HEK293 (cell line): ENCODE data around the gene ARAP1.

Experiments used
- CTCF ChIA-PET: fragments of 350-600 bp; formaldehyde crosslinking; extraction: SDS; loops from one replicate; lab custom pipeline; 2021; ENCODE audit warnings: antibody characterized with exemption; lab: Yijun Ruan, JAX
- POLR2A ChIA-PET: fragments of 300-600 bp; formaldehyde crosslinking; extraction: SDS; loops from one replicate; lab custom pipeline; 2020; ENCODE audit warnings: antibody characterized with exemption, inconsistent platforms; lab: Yijun Ruan, JAX
- H3K27ac ChIP-seq: fragments of 200-500 bp; sonication (Bioruptor generic); 2 replicates; pipeline ENCODE4 v1.5.1; 2014; ENCODE audit warnings: low read depth, low read length, control low read depth, inconsistent platforms; ENCODE audit errors: extremely low read depth
- H3K36me3 ChIP-seq, 2 experiments: fragments of 200-500 bp in 1 of 2; sonication (Bioruptor generic) in 1 of 2; 1 replicate in 1 of 2; 2 replicates in 1 of 2; pipeline ENCODE4 v1.5.1; 2014 to 2017; ENCODE audit warnings: inconsistent platforms in 2 of 2, low read length in 2 of 2; ENCODE audit not compliant: control insufficient read depth in 2 of 2, insufficient read depth in 1 of 2
- H3K4me1 ChIP-seq: fragments of 200-500 bp; sonication (Bioruptor generic); 2 replicates; pipeline ENCODE4 v1.5.1; 2014; ENCODE audit warnings: mild to moderate bottlenecking, low read length, inconsistent platforms; ENCODE audit not compliant: control insufficient read depth, insufficient read depth
- H3K4me3 ChIP-seq: 2 replicates; pipeline ENCODE4 v1.5.1; 2011; ENCODE audit warnings: low read depth, mild to moderate bottlenecking, control low read depth, low read length, moderate library complexity
- H3K9me3 ChIP-seq: fragments of 200-500 bp; sonication (Bioruptor generic); 2 replicates; pipeline ENCODE4 v1.5.1; 2014; ENCODE audit warnings: low read depth, low read length, inconsistent platforms; ENCODE audit not compliant: control insufficient read depth, insufficient read depth
- FEZF1 ChIP-seq: fragments of 450-650 bp; formaldehyde crosslinking; IDR thresholded peaks from 2 replicates; pipeline ENCODE4 v1.5.1; 2016; ENCODE audit warnings: missing biosample characterization, missing genetic modification characterization
- SP7 ChIP-seq: fragments of 450-650 bp; formaldehyde crosslinking; IDR thresholded peaks from 2 replicates; pipeline ENCODE4 v1.5.1; 2016; ENCODE audit warnings: missing biosample characterization, missing genetic modification characterization
- ZBTB1 ChIP-seq: fragments of 450-650 bp; formaldehyde crosslinking; IDR thresholded peaks from 2 replicates; pipeline ENCODE4 v1.5.1; 2016; ENCODE audit warnings: missing biosample characterization, missing genetic modification characterization
- ZFP3 ChIP-seq: fragments of 450-650 bp; formaldehyde crosslinking; IDR thresholded peaks from 2 replicates; pipeline ENCODE4 v1.5.1; 2016; ENCODE audit warnings: low read depth, missing biosample characterization, missing genetic modification characterization
- ZFP37 ChIP-seq: fragments of 450-650 bp; formaldehyde crosslinking; IDR thresholded peaks from 2 replicates; pipeline ENCODE4 v1.5.1; 2016; ENCODE audit warnings: missing biosample characterization, missing genetic modification characterization
- ZNF140 ChIP-seq: fragments of 450-650 bp; formaldehyde crosslinking; IDR thresholded peaks from 2 replicates; pipeline ENCODE4 v1.5.1; 2016; ENCODE audit warnings: missing biosample characterization, missing genetic modification characterization
- ZNF202 ChIP-seq: fragments of 450-650 bp; formaldehyde crosslinking; IDR thresholded peaks from 2 replicates; pipeline ENCODE4 v1.5.1; 2016; ENCODE audit warnings: missing biosample characterization, missing genetic modification characterization, borderline replicate concordance
- ZNF350 ChIP-seq: fragments of 450-650 bp; formaldehyde crosslinking; IDR thresholded peaks from 2 replicates; pipeline ENCODE4 v1.5.0; 2017; ENCODE audit warnings: missing biosample characterization, mild to moderate bottlenecking, missing genetic modification characterization
- ZNF354C ChIP-seq: fragments of 450-650 bp; formaldehyde crosslinking; IDR thresholded peaks from 2 replicates; pipeline ENCODE4 v1.5.1; 2016; ENCODE audit warnings: missing biosample characterization, missing genetic modification characterization, low read depth, borderline replicate concordance
- ZNF449 ChIP-seq: fragments of 450-650 bp; formaldehyde crosslinking; IDR thresholded peaks from 2 replicates; pipeline ENCODE4 v1.5.1; 2017; ENCODE audit warnings: missing biosample characterization, mild to moderate bottlenecking, missing genetic modification characterization, moderate library complexity
- ZNF501 ChIP-seq: fragments of 450-650 bp; formaldehyde crosslinking; IDR thresholded peaks from 2 replicates; pipeline ENCODE4 v1.5.1; 2016; ENCODE audit warnings: missing biosample characterization, missing genetic modification characterization
- ZNF529 ChIP-seq: fragments of 450-650 bp; formaldehyde crosslinking; IDR thresholded peaks from 2 replicates; pipeline ENCODE4 v1.5.1; 2017; ENCODE audit warnings: missing genetic modification characterization, missing biosample characterization; ENCODE audit not compliant: insufficient replicate concordance
- ZNF571 ChIP-seq: fragments of 450-650 bp; formaldehyde crosslinking; IDR thresholded peaks from 2 replicates; pipeline ENCODE4 v1.5.0; 2017; ENCODE audit warnings: missing biosample characterization, missing genetic modification characterization
- ZNF580 ChIP-seq: fragments of 450-650 bp; formaldehyde crosslinking; IDR thresholded peaks from 2 replicates; pipeline ENCODE4 v1.5.1; 2016; ENCODE audit warnings: missing biosample characterization, missing genetic modification characterization
- ZNF843 ChIP-seq: fragments of 450-650 bp; formaldehyde crosslinking; IDR thresholded peaks from 2 replicates; pipeline ENCODE4 v1.5.1; 2016; ENCODE audit warnings: missing biosample characterization, missing genetic modification characterization
- TF ChIP-seq, protein P1 (sequence below): fragments of 450-650 bp; formaldehyde crosslinking; IDR thresholded peaks from 2 replicates; pipeline ENCODE4 v1.5.1; 2016; ENCODE audit warnings: missing biosample characterization, missing genetic modification characterization, borderline replicate concordance
- TF ChIP-seq, protein P2 (sequence below): fragments of 450-650 bp; formaldehyde crosslinking; optimal IDR thresholded peaks from 2 replicates; pipeline ENCODE3; 2016; ENCODE audit warnings: missing biosample characterization, mild to moderate bottlenecking, missing genetic modification characterization
- TF ChIP-seq, protein P3 (sequence below): fragments of 450-650 bp; formaldehyde crosslinking; IDR thresholded peaks from 2 replicates; pipeline ENCODE4 v1.5.1; 2016; ENCODE audit warnings: missing biosample characterization, missing genetic modification characterization, borderline replicate concordance
- TF ChIP-seq, protein P4 (sequence below): fragments of 450-650 bp; formaldehyde crosslinking; IDR thresholded peaks from 2 replicates; pipeline ENCODE4 v1.5.1; 2016; ENCODE audit warnings: missing biosample characterization, missing genetic modification characterization

ARAP1 gene

GRCh38 chr11:72735495-72736027 is 16.6 kb downstream of the ARAP1 start (continued):
- TF ChIP-seq, protein P1, sequence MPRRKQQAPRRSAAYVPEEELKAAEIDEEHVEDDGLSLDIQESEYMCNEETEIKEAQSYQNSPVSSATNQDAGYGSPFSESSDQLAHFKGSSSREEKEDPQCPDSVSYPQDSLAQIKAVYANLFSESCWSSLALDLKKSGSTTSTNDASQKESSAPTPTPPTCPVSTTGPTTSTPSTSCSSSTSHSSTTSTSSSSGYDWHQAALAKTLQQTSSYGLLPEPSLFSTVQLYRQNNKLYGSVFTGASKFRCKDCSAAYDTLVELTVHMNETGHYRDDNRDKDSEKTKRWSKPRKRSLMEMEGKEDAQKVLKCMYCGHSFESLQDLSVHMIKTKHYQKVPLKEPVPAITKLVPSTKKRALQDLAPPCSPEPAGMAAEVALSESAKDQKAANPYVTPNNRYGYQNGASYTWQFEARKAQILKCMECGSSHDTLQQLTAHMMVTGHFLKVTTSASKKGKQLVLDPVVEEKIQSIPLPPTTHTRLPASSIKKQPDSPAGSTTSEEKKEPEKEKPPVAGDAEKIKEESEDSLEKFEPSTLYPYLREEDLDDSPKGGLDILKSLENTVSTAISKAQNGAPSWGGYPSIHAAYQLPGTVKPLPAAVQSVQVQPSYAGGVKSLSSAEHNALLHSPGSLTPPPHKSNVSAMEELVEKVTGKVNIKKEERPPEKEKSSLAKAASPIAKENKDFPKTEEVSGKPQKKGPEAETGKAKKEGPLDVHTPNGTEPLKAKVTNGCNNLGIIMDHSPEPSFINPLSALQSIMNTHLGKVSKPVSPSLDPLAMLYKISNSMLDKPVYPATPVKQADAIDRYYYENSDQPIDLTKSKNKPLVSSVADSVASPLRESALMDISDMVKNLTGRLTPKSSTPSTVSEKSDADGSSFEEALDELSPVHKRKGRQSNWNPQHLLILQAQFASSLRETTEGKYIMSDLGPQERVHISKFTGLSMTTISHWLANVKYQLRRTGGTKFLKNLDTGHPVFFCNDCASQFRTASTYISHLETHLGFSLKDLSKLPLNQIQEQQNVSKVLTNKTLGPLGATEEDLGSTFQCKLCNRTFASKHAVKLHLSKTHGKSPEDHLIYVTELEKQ: no peak
- TF ChIP-seq ZNF843 (tag by site-specific recombination): no peak

DNA sequence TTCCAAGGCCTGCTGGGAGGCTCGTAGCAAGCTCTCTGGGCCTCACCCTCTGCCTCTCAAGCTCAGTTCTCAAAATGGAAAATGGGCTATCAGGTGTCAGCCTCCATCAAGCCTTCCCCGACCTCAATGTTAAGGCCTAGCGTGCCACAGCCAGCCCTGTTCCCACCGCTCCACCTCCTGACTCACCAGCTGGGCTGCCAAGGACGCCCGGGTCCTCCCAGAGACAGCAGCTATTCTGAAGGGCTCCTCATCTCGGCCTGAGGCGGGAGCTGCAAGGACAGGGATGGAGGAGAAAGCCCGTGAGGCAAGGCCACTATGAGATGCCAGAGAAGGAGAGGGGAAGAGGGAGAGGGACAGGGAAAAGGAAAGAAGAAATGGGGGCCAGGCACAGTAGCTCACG is 19.9 kb downstream of the ARAP1 start:
- ChIA-PET CTCF (interaction anchor here (0.7 to 1.1 kb wide), 4 partner anchors 33 to 174 kb away, joined by 3 to 5 read pairs (median 4); no protein-coding TSS in a partner anchor), POLR2A (interaction anchor here (1.1 kb wide), 1 partner anchor 27 kb away, joined by 3 read pairs; no protein-coding TSS in a partner anchor)
- TF ChIP-seq FEZF1 (tag by site-specific recombination) (no peak), ZNF350 (tag by site-specific recombination) (no peak), ZNF140 (tag by site-specific recombination) (no peak), ZBTB1 (tag by site-specific recombination) (no peak), ZFP3 (tag by site-specific recombination) (no peak), ZNF571 (tag by site-specific recombination) (no peak), ZFP37 (tag by site-specific recombination) (no peak), ZNF529 (tag by site-specific recombination) (no peak), ZNF449 (tag by site-specific recombination) (no peak), SP7 (tag by site-specific recombination) (no peak), ZNF202 (tag by site-specific recombination) (no peak), ZNF354C (tag by site-specific recombination) (no peak), ZNF580 (tag by site-specific recombination) (no peak), ZNF501 (tag by site-specific recombination) (no peak)
- TF ChIP-seq, protein P2, sequence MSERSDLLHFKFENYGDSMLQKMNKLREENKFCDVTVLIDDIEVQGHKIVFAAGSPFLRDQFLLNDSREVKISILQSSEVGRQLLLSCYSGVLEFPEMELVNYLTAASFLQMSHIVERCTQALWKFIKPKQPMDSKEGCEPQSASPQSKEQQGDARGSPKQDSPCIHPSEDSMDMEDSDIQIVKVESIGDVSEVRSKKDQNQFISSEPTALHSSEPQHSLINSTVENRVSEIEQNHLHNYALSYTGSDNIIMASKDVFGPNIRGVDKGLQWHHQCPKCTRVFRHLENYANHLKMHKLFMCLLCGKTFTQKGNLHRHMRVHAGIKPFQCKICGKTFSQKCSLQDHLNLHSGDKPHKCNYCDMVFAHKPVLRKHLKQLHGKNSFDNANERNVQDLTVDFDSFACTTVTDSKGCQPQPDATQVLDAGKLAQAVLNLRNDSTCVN: no peak
- TF ChIP-seq, protein P3, sequence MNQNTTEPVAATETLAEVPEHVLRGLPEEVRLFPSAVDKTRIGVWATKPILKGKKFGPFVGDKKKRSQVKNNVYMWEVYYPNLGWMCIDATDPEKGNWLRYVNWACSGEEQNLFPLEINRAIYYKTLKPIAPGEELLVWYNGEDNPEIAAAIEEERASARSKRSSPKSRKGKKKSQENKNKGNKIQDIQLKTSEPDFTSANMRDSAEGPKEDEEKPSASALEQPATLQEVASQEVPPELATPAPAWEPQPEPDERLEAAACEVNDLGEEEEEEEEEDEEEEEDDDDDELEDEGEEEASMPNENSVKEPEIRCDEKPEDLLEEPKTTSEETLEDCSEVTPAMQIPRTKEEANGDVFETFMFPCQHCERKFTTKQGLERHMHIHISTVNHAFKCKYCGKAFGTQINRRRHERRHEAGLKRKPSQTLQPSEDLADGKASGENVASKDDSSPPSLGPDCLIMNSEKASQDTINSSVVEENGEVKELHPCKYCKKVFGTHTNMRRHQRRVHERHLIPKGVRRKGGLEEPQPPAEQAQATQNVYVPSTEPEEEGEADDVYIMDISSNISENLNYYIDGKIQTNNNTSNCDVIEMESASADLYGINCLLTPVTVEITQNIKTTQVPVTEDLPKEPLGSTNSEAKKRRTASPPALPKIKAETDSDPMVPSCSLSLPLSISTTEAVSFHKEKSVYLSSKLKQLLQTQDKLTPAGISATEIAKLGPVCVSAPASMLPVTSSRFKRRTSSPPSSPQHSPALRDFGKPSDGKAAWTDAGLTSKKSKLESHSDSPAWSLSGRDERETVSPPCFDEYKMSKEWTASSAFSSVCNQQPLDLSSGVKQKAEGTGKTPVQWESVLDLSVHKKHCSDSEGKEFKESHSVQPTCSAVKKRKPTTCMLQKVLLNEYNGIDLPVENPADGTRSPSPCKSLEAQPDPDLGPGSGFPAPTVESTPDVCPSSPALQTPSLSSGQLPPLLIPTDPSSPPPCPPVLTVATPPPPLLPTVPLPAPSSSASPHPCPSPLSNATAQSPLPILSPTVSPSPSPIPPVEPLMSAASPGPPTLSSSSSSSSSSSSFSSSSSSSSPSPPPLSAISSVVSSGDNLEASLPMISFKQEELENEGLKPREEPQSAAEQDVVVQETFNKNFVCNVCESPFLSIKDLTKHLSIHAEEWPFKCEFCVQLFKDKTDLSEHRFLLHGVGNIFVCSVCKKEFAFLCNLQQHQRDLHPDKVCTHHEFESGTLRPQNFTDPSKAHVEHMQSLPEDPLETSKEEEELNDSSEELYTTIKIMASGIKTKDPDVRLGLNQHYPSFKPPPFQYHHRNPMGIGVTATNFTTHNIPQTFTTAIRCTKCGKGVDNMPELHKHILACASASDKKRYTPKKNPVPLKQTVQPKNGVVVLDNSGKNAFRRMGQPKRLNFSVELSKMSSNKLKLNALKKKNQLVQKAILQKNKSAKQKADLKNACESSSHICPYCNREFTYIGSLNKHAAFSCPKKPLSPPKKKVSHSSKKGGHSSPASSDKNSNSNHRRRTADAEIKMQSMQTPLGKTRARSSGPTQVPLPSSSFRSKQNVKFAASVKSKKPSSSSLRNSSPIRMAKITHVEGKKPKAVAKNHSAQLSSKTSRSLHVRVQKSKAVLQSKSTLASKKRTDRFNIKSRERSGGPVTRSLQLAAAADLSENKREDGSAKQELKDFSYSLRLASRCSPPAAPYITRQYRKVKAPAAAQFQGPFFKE (tag by site-specific recombination): no peak
- TF ChIP-seq, protein P4, sequence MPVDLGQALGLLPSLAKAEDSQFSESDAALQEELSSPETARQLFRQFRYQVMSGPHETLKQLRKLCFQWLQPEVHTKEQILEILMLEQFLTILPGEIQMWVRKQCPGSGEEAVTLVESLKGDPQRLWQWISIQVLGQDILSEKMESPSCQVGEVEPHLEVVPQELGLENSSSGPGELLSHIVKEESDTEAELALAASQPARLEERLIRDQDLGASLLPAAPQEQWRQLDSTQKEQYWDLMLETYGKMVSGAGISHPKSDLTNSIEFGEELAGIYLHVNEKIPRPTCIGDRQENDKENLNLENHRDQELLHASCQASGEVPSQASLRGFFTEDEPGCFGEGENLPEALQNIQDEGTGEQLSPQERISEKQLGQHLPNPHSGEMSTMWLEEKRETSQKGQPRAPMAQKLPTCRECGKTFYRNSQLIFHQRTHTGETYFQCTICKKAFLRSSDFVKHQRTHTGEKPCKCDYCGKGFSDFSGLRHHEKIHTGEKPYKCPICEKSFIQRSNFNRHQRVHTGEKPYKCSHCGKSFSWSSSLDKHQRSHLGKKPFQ: no peak
- Histone ChIP-seq H3K36me3 (peaks cover 0 to 10% of the 10 kb centered on the region in 2 experiments; a peak in 1 of 3 replicates), H3K4me1 (no peaks in the 10 kb centered on the region), H3K4me3 (no peak overlapping the region), H3K27ac (no peak overlapping the region), H3K9me3 (no peaks in the 10 kb centered on the region)
